ENCODE measurements around the gene SDC4.

GRCh38 chr20:45312241-45312640, 36.0 kb downstream of the SDC4 start:
- TF ChIP-seq, protein P1, sequence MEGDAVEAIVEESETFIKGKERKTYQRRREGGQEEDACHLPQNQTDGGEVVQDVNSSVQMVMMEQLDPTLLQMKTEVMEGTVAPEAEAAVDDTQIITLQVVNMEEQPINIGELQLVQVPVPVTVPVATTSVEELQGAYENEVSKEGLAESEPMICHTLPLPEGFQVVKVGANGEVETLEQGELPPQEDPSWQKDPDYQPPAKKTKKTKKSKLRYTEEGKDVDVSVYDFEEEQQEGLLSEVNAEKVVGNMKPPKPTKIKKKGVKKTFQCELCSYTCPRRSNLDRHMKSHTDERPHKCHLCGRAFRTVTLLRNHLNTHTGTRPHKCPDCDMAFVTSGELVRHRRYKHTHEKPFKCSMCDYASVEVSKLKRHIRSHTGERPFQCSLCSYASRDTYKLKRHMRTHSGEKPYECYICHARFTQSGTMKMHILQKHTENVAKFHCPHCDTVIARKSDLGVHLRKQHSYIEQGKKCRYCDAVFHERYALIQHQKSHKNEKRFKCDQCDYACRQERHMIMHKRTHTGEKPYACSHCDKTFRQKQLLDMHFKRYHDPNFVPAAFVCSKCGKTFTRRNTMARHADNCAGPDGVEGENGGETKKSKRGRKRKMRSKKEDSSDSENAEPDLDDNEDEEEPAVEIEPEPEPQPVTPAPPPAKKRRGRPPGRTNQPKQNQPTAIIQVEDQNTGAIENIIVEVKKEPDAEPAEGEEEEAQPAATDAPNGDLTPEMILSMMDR (IDR thresholded peaks at IDR 0.05) = no peak
- TF ChIP-seq POLR2AphosphoS5 (IDR thresholded peaks at IDR 0.05; ENCODE audit: insufficient read depth in 1 of 2, low read depth in 1 of 2) (no peak), POLR2A (IDR thresholded peaks at IDR 0.05) (no peak)

All from vagina (tissue), 2 donors.